DND-41 (cell line): ENCODE measurements around the gene TSSK2.

ENCODE experiments used
- CTCF ChIP-seq: IDR thresholded peaks from 2 replicates; pipeline ENCODE4 v1.5.1; 2012; ENCODE audit warnings: borderline replicate concordance, low read length, moderate library complexity, mild to moderate bottlenecking; ENCODE audit not compliant: poor library complexity, severe bottlenecking; ENCODE audit errors: extremely low read depth
- EZH2 ChIP-seq: IDR thresholded peaks from 3 replicates; pipeline ENCODE4 v1.6.1; 2012; ENCODE audit warnings: borderline replicate concordance, low read depth, mild to moderate bottlenecking, moderate library complexity, low read length, inconsistent platforms; ENCODE audit not compliant: severe bottlenecking

- TF ChIP-seq CTCF (no peak), EZH2 (no peak)
Observed at GRCh38 chr22:19108807-19109197, 22.3 kb upstream of the TSSK2 start.
